Neutrophil (primary cell): Measurements from ENCODE around the gene SLC25A26.

Experiments used
- H3K27ac ChIP-seq: fragments of 200-600 bp; sonication (generic); 2 replicates; pipeline ENCODE4 v1.5.1; 2016; ENCODE audit warnings: mild to moderate bottlenecking, moderate library complexity
- H3K27me3 ChIP-seq: fragments of 200-600 bp; sonication (generic); 2 replicates; pipeline ENCODE4 v1.6.0; 2016; ENCODE audit warnings: mild to moderate bottlenecking
- H3K36me3 ChIP-seq: fragments of 200-600 bp; sonication (generic); 2 replicates; pipeline ENCODE4 v1.5.1; 2017
- H3K4me1 ChIP-seq, 2 experiments: fragments of 200-600 bp in 1 of 2; sonication (generic) in 1 of 2; 1 replicate in 1 of 2; 2 replicates in 1 of 2; pipeline versions ENCODE4 v1.5.1 to v1.6.1; 2013 to 2016; ENCODE audit warnings: low read depth in 1 of 2, low read length in 1 of 2, mild to moderate bottlenecking in 1 of 2, moderate library complexity in 1 of 2; ENCODE audit not compliant: control insufficient read depth in 1 of 2, insufficient read depth in 1 of 2
- H3K4me3 ChIP-seq, 2 experiments: fragments of 200-600 bp in 1 of 2; sonication (generic) in 1 of 2; 1 replicate in 1 of 2; 2 replicates in 1 of 2; pipeline ENCODE4 v1.5.1; 2013 to 2016; ENCODE audit warnings: low read depth in 1 of 2, low read length in 1 of 2, mild to moderate bottlenecking in 1 of 2, moderate library complexity in 1 of 2
- H3K9me3 ChIP-seq: fragments of 200-600 bp; sonication (generic); 2 replicates; pipeline ENCODE4 v1.5.1; 2016
- TF ChIP-seq, protein P1 (sequence below): fragments of 200-600 bp; sonication (generic); IDR thresholded peaks from 2 replicates; pipeline ENCODE4 v1.5.1; 2016; ENCODE audit warnings: antibody characterized with exemption

SLC25A26 gene

DNA sequence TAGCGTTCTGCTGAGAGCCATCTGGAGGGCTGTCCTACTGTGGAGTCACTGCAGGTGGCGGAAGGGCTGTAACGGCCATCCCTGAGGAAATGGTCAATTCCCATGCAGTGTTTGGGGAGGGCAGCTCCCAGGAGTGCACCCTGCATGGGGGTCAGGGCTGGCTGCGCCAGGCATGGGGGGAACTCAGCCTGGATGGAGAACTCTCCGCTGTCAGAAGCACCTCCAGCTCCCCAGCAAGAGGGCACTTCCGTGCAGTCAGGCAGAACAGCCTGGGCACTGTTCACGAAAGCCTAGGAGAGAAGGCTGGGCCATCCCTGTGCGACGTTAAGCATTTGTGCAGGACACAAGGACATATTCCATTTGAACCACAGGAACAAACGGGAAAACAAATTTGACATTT, 174.8 kb downstream of the SLC25A26 start:
- Histone ChIP-seq H3K27ac (no peak overlapping the region), H3K4me3 (no peak overlapping the region), H3K27me3 (no peaks in the 10 kb centered on the region), H3K36me3 (peaks cover 62% of the 10 kb centered on the region), H3K9me3 (no peaks in the 10 kb centered on the region), H3K4me1 (peaks cover 18 to 19% of the 10 kb centered on the region in 2 experiments)
- TF ChIP-seq, protein P1, sequence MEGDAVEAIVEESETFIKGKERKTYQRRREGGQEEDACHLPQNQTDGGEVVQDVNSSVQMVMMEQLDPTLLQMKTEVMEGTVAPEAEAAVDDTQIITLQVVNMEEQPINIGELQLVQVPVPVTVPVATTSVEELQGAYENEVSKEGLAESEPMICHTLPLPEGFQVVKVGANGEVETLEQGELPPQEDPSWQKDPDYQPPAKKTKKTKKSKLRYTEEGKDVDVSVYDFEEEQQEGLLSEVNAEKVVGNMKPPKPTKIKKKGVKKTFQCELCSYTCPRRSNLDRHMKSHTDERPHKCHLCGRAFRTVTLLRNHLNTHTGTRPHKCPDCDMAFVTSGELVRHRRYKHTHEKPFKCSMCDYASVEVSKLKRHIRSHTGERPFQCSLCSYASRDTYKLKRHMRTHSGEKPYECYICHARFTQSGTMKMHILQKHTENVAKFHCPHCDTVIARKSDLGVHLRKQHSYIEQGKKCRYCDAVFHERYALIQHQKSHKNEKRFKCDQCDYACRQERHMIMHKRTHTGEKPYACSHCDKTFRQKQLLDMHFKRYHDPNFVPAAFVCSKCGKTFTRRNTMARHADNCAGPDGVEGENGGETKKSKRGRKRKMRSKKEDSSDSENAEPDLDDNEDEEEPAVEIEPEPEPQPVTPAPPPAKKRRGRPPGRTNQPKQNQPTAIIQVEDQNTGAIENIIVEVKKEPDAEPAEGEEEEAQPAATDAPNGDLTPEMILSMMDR = no peak

DNA sequence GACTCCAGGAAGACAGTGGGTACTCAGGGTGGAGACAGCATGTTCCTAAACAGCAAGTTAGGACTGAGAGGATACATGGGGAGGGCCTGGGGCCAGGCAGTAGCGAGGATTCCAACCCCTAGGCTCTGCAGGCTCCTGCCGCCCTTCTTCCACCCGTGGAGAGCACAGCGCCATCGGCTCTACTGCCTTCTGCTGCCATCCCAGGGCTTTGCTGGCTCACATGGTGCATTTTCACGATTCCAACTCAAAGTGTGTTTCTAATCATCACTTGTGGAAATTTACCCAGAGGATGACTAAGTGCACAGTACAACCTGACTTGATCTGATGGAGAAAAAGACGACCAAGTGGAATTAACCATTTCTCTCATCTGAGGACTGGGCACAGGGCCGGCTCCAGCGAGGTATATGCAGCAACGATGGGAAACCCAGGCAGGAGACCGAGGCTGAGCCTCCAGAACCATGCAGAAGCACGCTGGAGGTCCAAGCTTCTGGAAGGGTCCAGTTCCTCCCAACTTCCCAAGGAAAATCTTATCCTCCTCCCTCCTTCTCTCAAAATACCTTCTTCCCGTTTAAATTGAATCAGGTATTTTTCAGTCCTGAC, 175.5 kb downstream of the SLC25A26 start:
- Histone ChIP-seq H3K36me3 (peaks cover 64% of the 10 kb centered on the region), H3K27ac (no peak overlapping the region), H3K4me1 (peaks cover 18 to 19% of the 10 kb centered on the region in 2 experiments), H3K9me3 (no peaks in the 10 kb centered on the region), H3K27me3 (no peaks in the 10 kb centered on the region), H3K4me3 (no peak overlapping the region)
- TF ChIP-seq, protein P1 = no peak

DNA sequence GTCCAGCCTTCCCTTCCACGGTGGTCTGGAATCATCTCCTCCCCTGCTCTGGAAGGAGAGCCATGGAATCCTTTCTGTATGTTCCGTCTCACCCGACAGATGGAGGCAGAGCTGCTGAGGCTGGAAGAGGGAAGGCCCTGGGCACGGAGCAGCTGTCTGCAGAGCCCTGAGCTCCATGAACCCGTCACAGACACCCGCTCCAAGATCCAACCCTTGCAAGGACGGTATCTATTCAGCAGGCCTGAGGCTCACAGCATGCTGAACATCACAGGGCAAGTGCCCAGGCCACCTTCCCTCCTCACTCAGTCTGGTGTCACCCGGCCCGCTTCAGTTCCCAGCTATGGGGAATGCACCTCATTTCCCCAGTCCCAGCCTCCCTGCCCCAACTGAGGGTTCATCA, 176.1 kb downstream of the SLC25A26 start:
- H3K36me3 ChIP-seq = peaks cover 65% of the 10 kb centered on the region
- no peak overlapping the region for H3K4me3 ChIP-seq
- no peaks in the 10 kb centered on the region for H3K27me3 ChIP-seq
- no peak overlapping the region for H3K27ac ChIP-seq
- H3K9me3 ChIP-seq = no peaks in the 10 kb centered on the region
- TF ChIP-seq, protein P1 = no peak
- peaks cover 18 to 19% of the 10 kb centered on the region in 2 experiments for H3K4me1 ChIP-seq

DNA sequence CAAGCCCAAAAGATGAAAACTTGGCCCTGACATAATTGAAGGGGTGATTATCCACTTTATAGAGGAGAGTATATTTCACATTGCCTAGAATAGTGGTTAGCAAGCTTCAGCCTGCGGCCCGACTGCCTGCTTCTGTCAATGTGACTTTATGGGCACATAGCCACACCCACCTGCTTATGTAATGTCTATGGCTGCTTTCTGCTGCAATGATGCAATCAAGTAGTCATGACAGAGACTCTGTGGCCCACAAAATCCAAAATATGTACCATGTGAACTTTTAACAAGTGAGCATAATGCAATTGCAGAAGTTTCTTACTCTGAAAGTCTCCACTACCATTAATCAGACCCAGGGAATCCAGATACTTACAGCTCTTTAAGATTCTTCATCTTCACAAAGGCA, 176.9 kb downstream of the SLC25A26 start:
- Histone ChIP-seq H3K36me3 (peaks cover 64% of the 10 kb centered on the region), H3K27ac (peak overlapping the region; percentile 67)

DNA sequence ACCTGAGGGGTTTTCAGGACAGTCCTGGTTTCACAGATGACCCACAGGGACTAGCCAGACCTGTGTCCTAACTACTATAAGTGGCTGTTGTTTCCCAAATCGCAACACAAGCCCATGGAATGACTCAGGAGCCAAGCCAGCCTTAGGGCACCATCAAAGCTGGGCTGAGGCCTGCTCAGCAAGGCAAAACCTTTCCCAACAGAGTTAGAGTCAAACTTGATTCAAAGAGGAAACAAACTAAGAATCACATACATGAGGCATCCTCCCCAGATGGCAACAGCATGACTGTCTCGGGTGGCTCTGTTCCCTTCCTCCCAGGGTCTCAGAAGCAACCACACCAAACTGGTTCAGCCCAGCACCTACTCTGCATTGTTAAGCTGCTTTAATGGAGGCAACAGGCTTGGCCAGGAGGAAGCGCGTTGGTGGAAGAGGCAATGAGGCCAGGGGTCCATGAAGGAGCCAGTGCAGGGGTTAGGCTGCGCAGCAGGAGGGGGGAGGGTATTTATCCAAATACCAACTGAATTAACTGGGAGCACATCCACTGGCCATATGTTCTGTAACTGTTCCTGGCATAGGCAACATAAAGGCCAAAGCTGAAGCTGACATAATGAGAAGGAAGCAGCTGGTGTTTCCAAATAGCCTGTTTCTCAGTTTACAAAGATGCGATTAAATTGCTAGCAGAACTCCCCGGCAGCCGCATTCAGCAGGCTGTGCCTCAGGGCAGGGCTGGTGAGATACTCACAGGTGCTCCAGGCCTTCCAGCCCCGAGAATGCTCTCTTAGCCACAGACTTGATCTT, 177.6 kb downstream of the SLC25A26 start:
- Histone ChIP-seq H3K27ac (peak overlapping the region; percentile 67), H3K27me3 (no peaks in the 10 kb centered on the region), H3K9me3 (no peaks in the 10 kb centered on the region), H3K4me1 (peaks cover 18 to 19% of the 10 kb centered on the region in 2 experiments), H3K4me3 (no peak overlapping the region), H3K36me3 (peaks cover 61% of the 10 kb centered on the region)
- TF ChIP-seq, protein P1 = no peak

More for the DNA sequence above, 176.9 kb downstream of the SLC25A26 start:
- Histone ChIP-seq H3K4me3 (no peak overlapping the region), H3K4me1 (peaks cover 18 to 19% of the 10 kb centered on the region in 2 experiments), H3K9me3 (no peaks in the 10 kb centered on the region), H3K27me3 (no peaks in the 10 kb centered on the region)
- TF ChIP-seq, protein P1 = no peak
